ENCODE results near the gene KIZ. TPM values are rescaled to one million over a fixed set of nuclear protein-coding genes. Genes with fewer than 3 reads are reported as not detected.

The KIZ gene
- total RNA-seq, 1 experiment from 2014 or later, result 17.6 TPM

DNA sequence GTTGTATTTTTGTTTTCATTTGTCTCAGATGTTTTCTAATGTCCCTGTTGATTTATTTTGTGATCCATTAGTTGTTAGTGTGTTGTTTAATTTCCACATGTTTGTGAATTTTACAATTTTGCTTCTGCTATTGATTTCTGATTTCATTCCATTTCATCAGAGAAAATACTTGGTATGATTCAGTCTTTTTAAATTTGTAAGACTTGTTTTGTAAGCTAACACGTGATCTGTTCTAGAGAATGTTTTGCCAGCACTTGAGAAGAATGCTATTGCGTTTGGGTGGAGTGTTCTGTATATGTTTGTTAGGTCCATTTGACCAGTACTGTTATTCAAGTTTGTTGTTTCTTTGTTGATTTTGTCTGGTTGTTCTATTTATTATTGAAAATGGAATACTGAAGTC lies 53.9 kb downstream of the KIZ start:
- POLR2A ChIA-PET, result no interaction called here

DNA sequence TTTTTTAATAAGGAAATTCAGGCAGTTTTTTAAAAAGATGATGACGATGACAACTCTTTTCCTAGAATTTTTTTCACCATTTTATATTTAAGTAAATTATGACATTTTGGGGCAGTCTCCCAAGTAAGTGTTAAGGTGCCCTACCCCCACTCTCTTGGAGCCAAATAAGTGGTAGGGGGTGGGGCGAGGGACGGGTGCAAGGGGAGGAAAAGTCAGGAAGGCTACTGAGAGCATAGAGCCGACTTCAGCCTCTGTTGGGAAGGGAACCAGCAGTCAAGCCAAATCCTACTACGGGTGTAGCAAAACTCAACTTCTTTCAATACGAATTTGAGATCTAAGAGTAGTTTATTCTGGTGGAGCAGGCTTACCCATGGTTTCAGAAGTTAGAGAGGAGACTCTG lies 54.4 kb downstream of the KIZ start:
- Histone ChIP-seq H4K20me1 (ENCODE audit: insufficient read depth) (no peaks in the 10 kb centered on the region), H3K9me3 (ENCODE audit: control insufficient read depth in 1 of 2, insufficient read depth in 1 of 2, low read depth in 1 of 2, low read length in 2 of 2) (peaks cover 0 to 10% of the 10 kb centered on the region in 2 experiments; a peak in 2 of 4 replicates), H2AFZ (ENCODE audit: low read depth, low read length, poor library complexity, severe bottlenecking) (no peak overlapping the region), H3K27me3 (ENCODE audit: insufficient read depth, low read length) (no peaks in the 10 kb centered on the region), H3K9me2 (ENCODE audit: insufficient read depth) (no peaks in the 10 kb centered on the region), H3K4me1 (ENCODE audit: control insufficient read depth in 1 of 2, insufficient read depth in 2 of 2, low read length in 2 of 2) (peaks cover 6 to 22% of the 10 kb centered on the region in 2 experiments), H3K36me3 (ENCODE audit: control insufficient read depth in 1 of 2, insufficient read depth in 2 of 2, low read length in 2 of 2) (no peaks in the 10 kb centered on the region), H3K27ac (ENCODE audit: low read depth, low read length) (no peak overlapping the region), H3K4me3 (replicated peaks in 1 of 2; ENCODE audit: low read depth in 1 of 2, low read length in 2 of 2) (no peak overlapping the region), H3K9ac (ENCODE audit: low read length) (no peak overlapping the region), H3K4me2 (ENCODE audit: low read length) (no peak overlapping the region), H3K79me2 (ENCODE audit: insufficient read depth, low read length) (no peaks in the 10 kb centered on the region)
- DNase-seq (ENCODE audit: low read depth, low spot score) (no peak), ATAC-seq (no peak)
- POLR2A ChIA-PET, result no interaction called here
- intact Hi-C loops (cut with micrococcal nuclease), result no loop called here
- RAD21 ChIA-PET (ENCODE audit: low non-redundant PET in 1 of 2, low total read pairs in 2 of 2, uncharacterized antibody in 2 of 2, unreplicated experiment in 2 of 2), result no interaction called here
- no TSS peak for BruUV-seq (replicated peaks)
- CTCF ChIA-PET, result no interaction called here
- TF ChIP-seq CBX3 (IDR thresholded peaks at IDR 0.05; ENCODE audit: low read depth), result no peak
- no peak for TF ChIP-seq CEBPB (IDR thresholded peaks at IDR 0.05; ENCODE audit: low read depth)
- TF ChIP-seq RAD21 (IDR thresholded peaks at IDR 0.05; ENCODE audit: low read depth), result no peak
- no peak for TF ChIP-seq SRF (IDR thresholded peaks at IDR 0.05; ENCODE audit: low read depth)
- TF ChIP-seq ZFX (IDR thresholded peaks at IDR 0.05), result no peak
- TF ChIP-seq TCF7L2 (IDR thresholded peaks at IDR 0.05; ENCODE audit: borderline replicate concordance, extremely low read depth, insufficient read depth, insufficient read length), result no peak
- no peak for TF ChIP-seq JUND (IDR thresholded peaks at IDR 0.05)
- TF ChIP-seq, protein P1, sequence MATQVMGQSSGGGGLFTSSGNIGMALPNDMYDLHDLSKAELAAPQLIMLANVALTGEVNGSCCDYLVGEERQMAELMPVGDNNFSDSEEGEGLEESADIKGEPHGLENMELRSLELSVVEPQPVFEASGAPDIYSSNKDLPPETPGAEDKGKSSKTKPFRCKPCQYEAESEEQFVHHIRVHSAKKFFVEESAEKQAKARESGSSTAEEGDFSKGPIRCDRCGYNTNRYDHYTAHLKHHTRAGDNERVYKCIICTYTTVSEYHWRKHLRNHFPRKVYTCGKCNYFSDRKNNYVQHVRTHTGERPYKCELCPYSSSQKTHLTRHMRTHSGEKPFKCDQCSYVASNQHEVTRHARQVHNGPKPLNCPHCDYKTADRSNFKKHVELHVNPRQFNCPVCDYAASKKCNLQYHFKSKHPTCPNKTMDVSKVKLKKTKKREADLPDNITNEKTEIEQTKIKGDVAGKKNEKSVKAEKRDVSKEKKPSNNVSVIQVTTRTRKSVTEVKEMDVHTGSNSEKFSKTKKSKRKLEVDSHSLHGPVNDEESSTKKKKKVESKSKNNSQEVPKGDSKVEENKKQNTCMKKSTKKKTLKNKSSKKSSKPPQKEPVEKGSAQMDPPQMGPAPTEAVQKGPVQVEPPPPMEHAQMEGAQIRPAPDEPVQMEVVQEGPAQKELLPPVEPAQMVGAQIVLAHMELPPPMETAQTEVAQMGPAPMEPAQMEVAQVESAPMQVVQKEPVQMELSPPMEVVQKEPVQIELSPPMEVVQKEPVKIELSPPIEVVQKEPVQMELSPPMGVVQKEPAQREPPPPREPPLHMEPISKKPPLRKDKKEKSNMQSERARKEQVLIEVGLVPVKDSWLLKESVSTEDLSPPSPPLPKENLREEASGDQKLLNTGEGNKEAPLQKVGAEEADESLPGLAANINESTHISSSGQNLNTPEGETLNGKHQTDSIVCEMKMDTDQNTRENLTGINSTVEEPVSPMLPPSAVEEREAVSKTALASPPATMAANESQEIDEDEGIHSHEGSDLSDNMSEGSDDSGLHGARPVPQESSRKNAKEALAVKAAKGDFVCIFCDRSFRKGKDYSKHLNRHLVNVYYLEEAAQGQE (IDR thresholded peaks at IDR 0.05; ENCODE audit: low read depth), result no peak
- no peak for TF ChIP-seq ELF1 (IDR thresholded peaks at IDR 0.05; ENCODE audit: borderline replicate concordance, low read depth)
- no peak for TF ChIP-seq FOSL1 (IDR thresholded peaks at IDR 0.05; ENCODE audit: low read depth)
- TF ChIP-seq POLR2AphosphoS5 (IDR thresholded peaks at IDR 0.05; ENCODE audit: low read depth, low read length), result no peak
- TF ChIP-seq EZH2phosphoT487 (IDR thresholded peaks at IDR 0.05; ENCODE audit: borderline replicate concordance), result no peak
- no peak for TF ChIP-seq SIN3A (IDR thresholded peaks at IDR 0.05; ENCODE audit: low read depth)

More for the DNA sequence above, 53.9 kb downstream of the KIZ start:
- no TSS peak for BruUV-seq (replicated peaks)
- no peak for ATAC-seq
- no peaks in the 10 kb centered on the region for H3K9me2 ChIP-seq (ENCODE audit: insufficient read depth)
- H3K4me3 ChIP-seq (replicated peaks in 1 of 2; ENCODE audit: low read depth in 1 of 2, low read length in 2 of 2), result no peak overlapping the region
- CTCF ChIA-PET, result no interaction called here
- no peaks in the 10 kb centered on the region for H3K36me3 ChIP-seq (ENCODE audit: control insufficient read depth in 1 of 2, insufficient read depth in 2 of 2, low read length in 2 of 2)
- no peak overlapping the region for H3K4me2 ChIP-seq (ENCODE audit: low read length)
- no peak overlapping the region for H3K9ac ChIP-seq (ENCODE audit: low read length)
- no peak for DNase-seq (ENCODE audit: low read depth, low spot score)
- H3K9me3 ChIP-seq (ENCODE audit: control insufficient read depth in 1 of 2, insufficient read depth in 1 of 2, low read depth in 1 of 2, low read length in 2 of 2), result peaks cover 0 to 10% of the 10 kb centered on the region in 2 experiments; a peak in 2 of 4 replicates
- TF ChIP-seq MAX (IDR thresholded peaks at IDR 0.05), result no peak
- TF ChIP-seq FOSL1 (IDR thresholded peaks at IDR 0.05; ENCODE audit: low read depth), result no peak
- no peak for TF ChIP-seq CEBPB (IDR thresholded peaks at IDR 0.05; ENCODE audit: low read depth)
- TF ChIP-seq, protein P2, sequence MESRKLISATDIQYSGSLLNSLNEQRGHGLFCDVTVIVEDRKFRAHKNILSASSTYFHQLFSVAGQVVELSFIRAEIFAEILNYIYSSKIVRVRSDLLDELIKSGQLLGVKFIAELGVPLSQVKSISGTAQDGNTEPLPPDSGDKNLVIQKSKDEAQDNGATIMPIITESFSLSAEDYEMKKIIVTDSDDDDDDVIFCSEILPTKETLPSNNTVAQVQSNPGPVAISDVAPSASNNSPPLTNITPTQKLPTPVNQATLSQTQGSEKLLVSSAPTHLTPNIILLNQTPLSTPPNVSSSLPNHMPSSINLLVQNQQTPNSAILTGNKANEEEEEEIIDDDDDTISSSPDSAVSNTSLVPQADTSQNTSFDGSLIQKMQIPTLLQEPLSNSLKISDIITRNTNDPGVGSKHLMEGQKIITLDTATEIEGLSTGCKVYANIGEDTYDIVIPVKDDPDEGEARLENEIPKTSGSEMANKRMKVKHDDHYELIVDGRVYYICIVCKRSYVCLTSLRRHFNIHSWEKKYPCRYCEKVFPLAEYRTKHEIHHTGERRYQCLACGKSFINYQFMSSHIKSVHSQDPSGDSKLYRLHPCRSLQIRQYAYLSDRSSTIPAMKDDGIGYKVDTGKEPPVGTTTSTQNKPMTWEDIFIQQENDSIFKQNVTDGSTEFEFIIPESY (IDR thresholded peaks at IDR 0.05; ENCODE audit: extremely low read depth, insufficient replicate concordance, low read length), result no peak
- TF ChIP-seq CBX3 (IDR thresholded peaks at IDR 0.05; ENCODE audit: low read depth), result no peak
- no peak for TF ChIP-seq JUND (IDR thresholded peaks at IDR 0.05)
- H3K27ac ChIP-seq (ENCODE audit: low read depth, low read length), result no peak overlapping the region
- RAD21 ChIA-PET (ENCODE audit: low non-redundant PET in 1 of 2, low total read pairs in 2 of 2, uncharacterized antibody in 2 of 2, unreplicated experiment in 2 of 2), result no interaction called here
- intact Hi-C loops (cut with micrococcal nuclease), result no loop called here
- no peaks in the 10 kb centered on the region for H3K79me2 ChIP-seq (ENCODE audit: insufficient read depth, low read length)
- peaks cover 6 to 18% of the 10 kb centered on the region in 2 experiments for H3K4me1 ChIP-seq (ENCODE audit: control insufficient read depth in 1 of 2, insufficient read depth in 2 of 2, low read length in 2 of 2)
- H3K27me3 ChIP-seq (ENCODE audit: insufficient read depth, low read length), result no peaks in the 10 kb centered on the region
- H2AFZ ChIP-seq (ENCODE audit: low read depth, low read length, poor library complexity, severe bottlenecking), result no peak overlapping the region
- H4K20me1 ChIP-seq (ENCODE audit: insufficient read depth), result no peaks in the 10 kb centered on the region
